Upper lobe of left lung (tissue), 4 donors: Measurements from ENCODE around the gene CORO1A.

Experiments used
- CTCF ChIP-seq, 6 experiments: fragments of 450-650 bp in 4 of 6; fragments of 200-600 bp in 2 of 6; sonication (generic) in 2 of 6; IDR thresholded peaks; one replicate each; pipeline ENCODE4 v1.5.1; 2016 to 2019; ENCODE audit warnings: antibody characterized with exemption in 6 of 6
- POLR2A ChIP-seq, 4 donors: fragments of 450-650 bp; IDR thresholded peaks; one replicate each; pipeline ENCODE4 v1.5.1; 2016 to 2017; ENCODE audit warnings: antibody characterized with exemption in 4 of 4, mild to moderate bottlenecking in 2 of 4
- POLR2AphosphoS5 ChIP-seq, 2 donors: sonication (generic); formaldehyde crosslinking; IDR thresholded peaks; one replicate each; pipeline ENCODE4 v1.5.1; 2017; ENCODE audit warnings: antibody characterized with exemption in 2 of 2

DNA sequence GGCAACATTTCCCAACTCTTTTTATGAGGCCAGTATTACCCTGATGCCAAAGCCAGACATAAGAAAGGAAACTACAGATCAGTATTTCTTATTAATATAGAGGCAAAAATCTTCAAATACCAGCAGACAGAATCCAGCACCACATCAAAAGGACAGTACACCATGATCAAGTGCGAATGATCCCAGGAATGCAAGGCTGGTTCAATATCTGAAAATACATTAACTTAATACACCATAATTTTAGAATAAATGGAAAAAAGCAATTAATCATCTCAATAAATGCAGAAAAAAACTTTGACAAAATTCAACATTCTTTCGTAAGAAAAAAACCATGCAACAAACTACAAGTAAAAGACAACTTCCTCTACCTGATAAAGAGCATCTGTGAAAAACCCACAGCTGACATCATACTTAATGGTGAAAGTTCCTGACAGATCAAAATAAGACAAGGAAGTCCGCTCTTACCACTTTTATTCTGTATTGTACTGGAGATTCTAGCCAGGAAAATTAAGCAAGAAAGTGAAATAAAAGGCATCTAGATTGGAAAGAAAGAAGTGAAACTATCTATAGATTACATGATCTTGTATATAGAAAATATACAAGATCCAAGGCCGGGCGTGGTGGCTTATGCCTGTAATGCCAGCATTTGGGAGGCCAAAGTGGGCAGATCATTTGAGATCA lies 34.0 kb upstream of the CORO1A start:
- TF ChIP-seq POLR2A (IDR thresholded peaks at IDR 0.05): no peak
- TF ChIP-seq CTCF (IDR thresholded peaks at IDR 0.05): no peak
- TF ChIP-seq POLR2AphosphoS5 (IDR thresholded peaks at IDR 0.05): no peak
